ENCODE data around the gene ANXA6.

The ANXA6 gene

DNA sequence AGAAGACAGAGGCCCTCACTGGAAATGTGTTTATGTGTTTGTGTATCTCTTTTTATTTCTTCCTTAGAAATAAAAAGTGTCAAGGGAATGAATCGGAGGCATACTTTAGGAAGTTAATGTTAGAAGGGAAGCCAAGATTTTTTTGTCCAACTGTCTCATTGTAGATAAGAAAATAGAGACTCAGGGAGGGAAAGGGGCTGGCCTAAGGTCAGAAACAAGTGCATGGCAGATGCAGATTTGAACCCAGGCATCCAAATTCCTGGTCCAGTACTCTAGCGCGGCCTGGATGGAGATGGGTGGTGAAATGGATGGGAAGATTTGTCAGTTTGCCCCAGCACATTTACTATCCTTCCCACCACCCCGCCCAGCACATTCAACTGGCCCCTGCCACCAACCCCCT is 56.9 kb downstream of the ANXA6 start:
- H3K4me3 ChIP-seq (ENCODE audit: control insufficient read depth, low read depth, low read length), result no peak overlapping the region
- TF ChIP-seq, protein P1, sequence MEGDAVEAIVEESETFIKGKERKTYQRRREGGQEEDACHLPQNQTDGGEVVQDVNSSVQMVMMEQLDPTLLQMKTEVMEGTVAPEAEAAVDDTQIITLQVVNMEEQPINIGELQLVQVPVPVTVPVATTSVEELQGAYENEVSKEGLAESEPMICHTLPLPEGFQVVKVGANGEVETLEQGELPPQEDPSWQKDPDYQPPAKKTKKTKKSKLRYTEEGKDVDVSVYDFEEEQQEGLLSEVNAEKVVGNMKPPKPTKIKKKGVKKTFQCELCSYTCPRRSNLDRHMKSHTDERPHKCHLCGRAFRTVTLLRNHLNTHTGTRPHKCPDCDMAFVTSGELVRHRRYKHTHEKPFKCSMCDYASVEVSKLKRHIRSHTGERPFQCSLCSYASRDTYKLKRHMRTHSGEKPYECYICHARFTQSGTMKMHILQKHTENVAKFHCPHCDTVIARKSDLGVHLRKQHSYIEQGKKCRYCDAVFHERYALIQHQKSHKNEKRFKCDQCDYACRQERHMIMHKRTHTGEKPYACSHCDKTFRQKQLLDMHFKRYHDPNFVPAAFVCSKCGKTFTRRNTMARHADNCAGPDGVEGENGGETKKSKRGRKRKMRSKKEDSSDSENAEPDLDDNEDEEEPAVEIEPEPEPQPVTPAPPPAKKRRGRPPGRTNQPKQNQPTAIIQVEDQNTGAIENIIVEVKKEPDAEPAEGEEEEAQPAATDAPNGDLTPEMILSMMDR (conservative IDR thresholded peaks at IDR 0.05; ENCODE audit: control insufficient read depth, insufficient read depth, low read depth, low read length), result no peak
- no peak for DNase-seq (ENCODE audit: low read depth)

DNA sequence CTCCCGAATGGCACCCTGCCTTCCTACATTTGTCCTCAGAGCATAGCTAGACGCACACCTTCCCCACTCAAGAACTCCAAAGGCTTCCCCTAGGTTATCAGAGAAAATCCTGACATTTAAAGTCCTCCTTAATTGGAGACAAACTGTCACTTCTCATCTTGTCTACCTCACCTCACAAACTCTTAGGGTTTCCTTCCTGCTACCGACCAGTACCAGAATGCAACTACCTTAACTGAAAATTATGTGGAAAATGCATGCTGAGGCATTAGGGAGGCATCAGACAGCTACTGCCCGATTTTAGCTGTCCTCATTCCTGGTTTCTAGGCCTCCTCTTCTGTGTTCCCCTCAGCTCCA is 58.8 kb downstream of the ANXA6 start:
- TF ChIP-seq, protein P1 (conservative IDR thresholded peaks at IDR 0.05; ENCODE audit: control insufficient read depth, insufficient read depth, low read depth, low read length), result no peak
- DNase-seq (ENCODE audit: low read depth), result no peak
- no peak overlapping the region for H3K4me3 ChIP-seq (ENCODE audit: control insufficient read depth, low read depth, low read length)

DNA sequence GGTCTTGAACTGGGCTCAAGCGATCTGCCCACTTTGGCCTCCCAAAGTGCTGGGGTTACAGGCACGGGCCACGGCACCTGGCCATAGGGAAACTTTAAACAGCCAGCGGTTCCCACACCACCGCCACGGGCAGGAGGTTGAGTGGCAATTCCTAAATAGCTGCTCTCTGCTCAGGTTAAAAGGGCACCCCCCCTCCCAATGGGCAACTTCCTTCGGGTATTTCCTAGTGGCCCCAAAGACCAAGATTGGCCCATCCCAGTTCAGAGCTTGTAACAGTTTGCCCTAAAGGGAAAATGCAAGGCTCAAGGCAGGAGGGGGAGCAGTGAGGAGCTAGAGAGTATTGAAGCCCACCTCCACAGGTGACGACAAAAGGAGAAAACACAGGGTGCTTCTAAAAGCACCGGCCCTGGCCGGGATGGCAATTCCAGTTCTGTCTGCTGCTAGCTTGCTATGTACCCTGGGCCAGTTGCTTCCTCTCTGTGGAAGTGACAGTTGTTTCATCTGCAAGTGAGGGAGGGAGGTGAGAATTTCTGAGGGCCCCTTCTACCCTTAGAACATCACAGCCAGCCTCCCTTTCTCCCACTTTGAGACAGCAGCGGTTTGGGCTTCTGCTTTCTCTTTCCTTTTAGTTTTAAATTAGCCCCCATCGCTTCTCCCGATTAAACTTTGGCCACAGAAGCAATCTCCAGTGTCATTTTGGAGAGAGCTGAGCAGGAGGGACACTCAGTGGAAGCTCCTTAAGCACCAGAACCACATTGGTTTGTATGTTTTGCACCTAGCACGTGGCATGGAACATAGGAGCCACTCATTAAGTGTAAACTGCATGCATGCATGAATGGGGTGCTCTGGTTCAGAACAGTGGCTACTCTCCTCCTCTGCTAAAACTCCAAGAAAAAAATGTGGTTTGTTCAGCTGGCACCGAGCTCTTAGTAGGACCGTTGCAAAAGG is 59.5 kb downstream of the ANXA6 start:
- DNase-seq (ENCODE audit: low read depth), result no peak
- H3K4me3 ChIP-seq (ENCODE audit: control insufficient read depth, low read depth, low read length), result no peak overlapping the region
- TF ChIP-seq, protein P1 (conservative IDR thresholded peaks at IDR 0.05; ENCODE audit: control insufficient read depth, insufficient read depth, low read depth, low read length), result no peak

DNA sequence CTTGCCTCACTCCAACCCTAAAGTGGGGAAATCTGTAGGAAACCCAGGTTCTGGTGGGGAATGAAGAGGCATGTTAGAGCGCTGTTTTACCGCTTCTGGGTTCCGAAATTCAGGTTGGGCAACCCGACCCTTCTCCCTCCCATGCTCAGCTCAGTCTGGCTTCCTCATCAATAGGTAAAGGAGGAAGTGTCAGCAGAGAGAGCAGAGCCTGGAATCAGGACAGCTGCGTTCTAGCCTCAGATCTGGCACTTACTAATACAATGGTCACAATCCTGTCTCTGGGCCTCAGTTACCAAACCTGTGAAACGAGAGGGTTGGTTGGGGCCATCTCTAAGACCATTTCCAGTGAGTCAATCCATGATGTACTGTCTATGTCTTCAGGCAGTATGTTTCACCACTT is 60.5 kb downstream of the ANXA6 start:
- TF ChIP-seq, protein P1 (conservative IDR thresholded peaks at IDR 0.05; ENCODE audit: control insufficient read depth, insufficient read depth, low read depth, low read length), result no peak
- DNase-seq (ENCODE audit: low read depth), result no peak
- no peak overlapping the region for H3K4me3 ChIP-seq (ENCODE audit: control insufficient read depth, low read depth, low read length)

DNA sequence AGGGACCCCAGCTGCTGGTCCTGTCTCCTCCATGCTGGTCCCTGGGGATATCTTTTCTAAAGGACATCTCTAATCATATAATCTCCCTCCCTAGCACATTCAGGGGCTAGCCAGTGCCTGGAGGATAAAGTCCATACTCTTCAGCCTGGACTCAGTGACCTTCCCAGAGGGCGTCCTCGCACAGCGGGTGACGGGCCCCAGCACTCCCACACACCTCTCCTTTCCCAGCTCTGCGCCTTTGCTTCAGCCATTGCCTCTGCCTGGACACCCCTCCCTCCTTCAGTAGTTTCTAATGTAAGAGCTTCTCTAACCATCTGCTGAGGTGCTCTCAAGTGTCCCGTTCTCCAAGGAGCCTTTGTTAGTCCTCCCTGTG is 61.6 kb downstream of the ANXA6 start:
- DNase-seq (ENCODE audit: low read depth), result no peak
- TF ChIP-seq, protein P1 (conservative IDR thresholded peaks at IDR 0.05; ENCODE audit: control insufficient read depth, insufficient read depth, low read depth, low read length), result no peak
- H3K4me3 ChIP-seq (ENCODE audit: control insufficient read depth, low read depth, low read length), result no peak overlapping the region

DNA sequence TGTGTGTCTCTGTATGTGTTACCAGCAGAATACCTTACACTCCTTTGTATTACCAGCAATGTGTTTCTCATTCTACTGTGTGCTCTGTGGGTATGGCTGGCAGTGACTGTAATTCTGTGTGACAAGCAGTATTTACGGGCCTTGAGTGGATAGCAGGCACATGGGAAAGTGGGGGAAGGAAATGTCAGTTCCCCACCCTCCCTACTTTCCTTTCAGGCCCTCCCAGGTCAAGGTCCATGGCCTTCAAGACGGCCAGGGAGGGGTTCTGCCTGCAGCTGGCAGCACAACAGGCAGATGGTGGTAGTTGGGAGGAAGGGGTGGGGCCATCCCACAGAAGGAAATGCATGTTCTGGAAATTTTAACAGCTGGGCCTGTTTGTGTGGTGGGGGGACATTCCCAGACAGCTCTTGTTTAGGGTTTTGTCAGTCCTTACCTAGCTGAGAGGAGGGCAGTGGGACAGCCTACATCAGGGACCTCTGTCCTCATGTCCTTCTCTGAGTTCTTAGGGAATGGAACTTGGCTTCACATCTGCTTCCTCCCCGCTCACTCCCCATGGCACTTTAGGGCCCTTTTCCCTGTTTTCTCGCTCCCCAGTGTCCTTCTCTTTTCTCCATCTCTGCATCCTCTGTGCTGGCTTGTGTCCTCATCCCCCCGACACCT is 62.1 kb downstream of the ANXA6 start:
- peak; percentile 33 for DNase-seq (ENCODE audit: low read depth)
- TF ChIP-seq, protein P1 (conservative IDR thresholded peaks at IDR 0.05; ENCODE audit: control insufficient read depth, insufficient read depth, low read depth, low read length), result no peak
- H3K4me3 ChIP-seq (ENCODE audit: control insufficient read depth, low read depth, low read length), result no peak overlapping the region
